Panc1 (cell line): ENCODE measurements around the gene CREB5. TPM values are rescaled to one million over a fixed set of nuclear protein-coding genes. Genes with fewer than 3 reads are reported as not detected.

Experiments used
- ATAC-seq: fragments of 200-7000 bp; cut with Tn5 transposase; 2 replicates; pipeline ENCODE4 v1.9.1; 2020; ENCODE audit warnings: mild to moderate bottlenecking, moderate library complexity
- BruUV-seq: library from RNA; stranded (reverse); fragments of 400-500 nt; replicated peaks from 2 replicates; lab custom pipeline; 2021; lab: Mats Ljungman, UMichigan
- CTCF ChIA-PET: fragments of 300-600 bp; sonication (Branson Sonifier 250); formaldehyde crosslinking; loops from one replicate; lab custom pipeline; 2022; ENCODE audit warnings: antibody characterized with exemption; lab: Charles Lee
- POLR2A ChIA-PET: fragments of 300-600 bp; sonication (Branson Sonifier 250); formaldehyde crosslinking; loops from one replicate; lab custom pipeline; 2022; ENCODE audit warnings: antibody characterized with exemption; lab: Charles Lee
- DNase-seq: peaks from one replicate; pipeline ENCODE4 v3.0.0-alpha.2; 2010; ENCODE audit warnings: low read depth, low spot score
- H3K27ac ChIP-seq: 2 replicates; pipeline ENCODE4 v1.5.1; 2011; ENCODE audit warnings: mild to moderate bottlenecking, low read length, inconsistent platforms
- H3K27me3 ChIP-seq: fragments of 200-500 bp; sonication (Bioruptor generic); 2 replicates; pipeline ENCODE4 v1.6.0; 2014; ENCODE audit warnings: low read length, inconsistent platforms; ENCODE audit not compliant: control insufficient read depth, insufficient read depth
- H3K36me3 ChIP-seq: fragments of 200-500 bp; sonication (Bioruptor generic); 2 replicates; pipeline ENCODE4 v1.5.1; 2014; ENCODE audit warnings: inconsistent platforms, mild to moderate bottlenecking, low read length, moderate library complexity; ENCODE audit not compliant: control insufficient read depth, insufficient read depth
- H3K4me1 ChIP-seq: 2 replicates; pipeline ENCODE4 v1.5.1; 2011; ENCODE audit warnings: inconsistent platforms, mild to moderate bottlenecking, low read length, moderate library complexity; ENCODE audit not compliant: control insufficient read depth, insufficient read depth
- H3K4me3 ChIP-seq, 2 experiments: 2 replicates each; pipeline ENCODE4 v1.5.1; 2011 to 2012; ENCODE audit warnings: low read depth in 2 of 2, low read length in 2 of 2, mild to moderate bottlenecking in 2 of 2, inconsistent platforms in 1 of 2, moderate library complexity in 1 of 2
- H3K9me3 ChIP-seq: fragments of 200-500 bp; sonication (Bioruptor generic); 2 replicates; pipeline ENCODE4 v1.5.1; 2014; ENCODE audit warnings: low read depth, mild to moderate bottlenecking, inconsistent platforms, low read length, moderate library complexity; ENCODE audit not compliant: control insufficient read depth, insufficient read depth
- POLR2AphosphoS5 ChIP-seq: IDR thresholded peaks from 2 replicates; pipeline ENCODE4 v1.6.1; 2012; ENCODE audit warnings: mild to moderate bottlenecking, low read depth, low read length, moderate library complexity
- SIN3A ChIP-seq: IDR thresholded peaks from 2 replicates; pipeline ENCODE4 v1.6.1; 2012; ENCODE audit warnings: low read depth, mild to moderate bottlenecking, low read length, moderate library complexity, borderline replicate concordance; ENCODE audit not compliant: insufficient read depth
- TCF7L2 ChIP-seq: IDR thresholded peaks from 2 replicates; pipeline ENCODE4 v1.6.1; 2011; ENCODE audit warnings: mild to moderate bottlenecking, low read depth, low read length, inconsistent platforms
- in situ Hi-C: cut with HindIII; loops from 2 replicates; pipeline ENCODE4 v1.10.0; 2016; ENCODE audit warnings: low sequenced_read_pairs, low pct_unique_long_range_greater_than_20kb
- intact Hi-C: fragments of 100-400 bp; cut with micrococcal nuclease; formaldehyde crosslinking; loops from one replicate; pipeline ENCODE4 v1.10.0; 2022; ENCODE audit not compliant: unreplicated experiment
- total RNA-seq: library from RNA; stranded (reverse); gene quantifications from one replicate; pipeline ENCODE4 v1.2.1, GENCODE V29; 2021; ENCODE audit not compliant: unreplicated experiment
- TF ChIP-seq, protein P1 (sequence below): fragments of 450-650 bp; IDR thresholded peaks from 2 replicates; pipeline ENCODE4 v1.5.1; 2017; ENCODE audit warnings: mild to moderate bottlenecking
- TF ChIP-seq, protein P2 (sequence below), 2 experiments: IDR thresholded peaks; 2 replicates each; pipeline ENCODE4 v1.6.1; 2011 to 2012; ENCODE audit warnings: low read depth in 2 of 2, control low read depth in 1 of 2, low read length in 1 of 2, mild to moderate bottlenecking in 1 of 2, moderate library complexity in 1 of 2; ENCODE audit not compliant: insufficient read depth in 1 of 2

CREB5 gene
- total RNA-seq, 1 experiment from 2014 or later = 3.1 TPM

DNA sequence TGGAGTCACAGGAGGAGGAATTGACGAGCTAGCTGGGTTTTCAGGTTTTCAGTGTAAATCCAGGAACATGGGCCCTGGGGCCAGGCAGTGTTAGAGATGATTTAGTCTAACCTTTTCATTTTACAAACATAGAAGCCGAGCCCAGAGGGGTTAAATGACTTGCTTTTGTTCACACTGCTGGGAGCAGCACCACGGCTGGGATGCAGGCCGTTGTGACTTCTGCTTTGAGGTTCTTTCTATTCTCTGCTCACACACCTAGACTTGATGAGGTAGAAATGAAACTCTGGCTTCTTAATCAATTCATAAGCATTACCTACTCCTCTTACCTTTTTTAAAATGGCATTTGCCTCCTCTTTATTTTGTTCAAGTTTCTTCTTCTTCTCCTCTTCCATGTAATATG lies 36.4 kb downstream of the CREB5 start:
- ChIA-PET CTCF (no interaction called here), POLR2A (no interaction called here)
- H3K4me3 ChIP-seq = no peak overlapping the region
- DNase-seq = no peak
- no peaks in the 10 kb centered on the region for H3K36me3 ChIP-seq
- no TSS peak for BruUV-seq
- ATAC-seq = no peak
- H3K27ac ChIP-seq = no peak overlapping the region
- no peaks in the 10 kb centered on the region for H3K4me1 ChIP-seq
- TF ChIP-seq TCF7L2 (no peak), SIN3A (no peak), POLR2AphosphoS5 (no peak)
- TF ChIP-seq, protein P1, sequence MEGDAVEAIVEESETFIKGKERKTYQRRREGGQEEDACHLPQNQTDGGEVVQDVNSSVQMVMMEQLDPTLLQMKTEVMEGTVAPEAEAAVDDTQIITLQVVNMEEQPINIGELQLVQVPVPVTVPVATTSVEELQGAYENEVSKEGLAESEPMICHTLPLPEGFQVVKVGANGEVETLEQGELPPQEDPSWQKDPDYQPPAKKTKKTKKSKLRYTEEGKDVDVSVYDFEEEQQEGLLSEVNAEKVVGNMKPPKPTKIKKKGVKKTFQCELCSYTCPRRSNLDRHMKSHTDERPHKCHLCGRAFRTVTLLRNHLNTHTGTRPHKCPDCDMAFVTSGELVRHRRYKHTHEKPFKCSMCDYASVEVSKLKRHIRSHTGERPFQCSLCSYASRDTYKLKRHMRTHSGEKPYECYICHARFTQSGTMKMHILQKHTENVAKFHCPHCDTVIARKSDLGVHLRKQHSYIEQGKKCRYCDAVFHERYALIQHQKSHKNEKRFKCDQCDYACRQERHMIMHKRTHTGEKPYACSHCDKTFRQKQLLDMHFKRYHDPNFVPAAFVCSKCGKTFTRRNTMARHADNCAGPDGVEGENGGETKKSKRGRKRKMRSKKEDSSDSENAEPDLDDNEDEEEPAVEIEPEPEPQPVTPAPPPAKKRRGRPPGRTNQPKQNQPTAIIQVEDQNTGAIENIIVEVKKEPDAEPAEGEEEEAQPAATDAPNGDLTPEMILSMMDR = no peak
- TF ChIP-seq, protein P2, sequence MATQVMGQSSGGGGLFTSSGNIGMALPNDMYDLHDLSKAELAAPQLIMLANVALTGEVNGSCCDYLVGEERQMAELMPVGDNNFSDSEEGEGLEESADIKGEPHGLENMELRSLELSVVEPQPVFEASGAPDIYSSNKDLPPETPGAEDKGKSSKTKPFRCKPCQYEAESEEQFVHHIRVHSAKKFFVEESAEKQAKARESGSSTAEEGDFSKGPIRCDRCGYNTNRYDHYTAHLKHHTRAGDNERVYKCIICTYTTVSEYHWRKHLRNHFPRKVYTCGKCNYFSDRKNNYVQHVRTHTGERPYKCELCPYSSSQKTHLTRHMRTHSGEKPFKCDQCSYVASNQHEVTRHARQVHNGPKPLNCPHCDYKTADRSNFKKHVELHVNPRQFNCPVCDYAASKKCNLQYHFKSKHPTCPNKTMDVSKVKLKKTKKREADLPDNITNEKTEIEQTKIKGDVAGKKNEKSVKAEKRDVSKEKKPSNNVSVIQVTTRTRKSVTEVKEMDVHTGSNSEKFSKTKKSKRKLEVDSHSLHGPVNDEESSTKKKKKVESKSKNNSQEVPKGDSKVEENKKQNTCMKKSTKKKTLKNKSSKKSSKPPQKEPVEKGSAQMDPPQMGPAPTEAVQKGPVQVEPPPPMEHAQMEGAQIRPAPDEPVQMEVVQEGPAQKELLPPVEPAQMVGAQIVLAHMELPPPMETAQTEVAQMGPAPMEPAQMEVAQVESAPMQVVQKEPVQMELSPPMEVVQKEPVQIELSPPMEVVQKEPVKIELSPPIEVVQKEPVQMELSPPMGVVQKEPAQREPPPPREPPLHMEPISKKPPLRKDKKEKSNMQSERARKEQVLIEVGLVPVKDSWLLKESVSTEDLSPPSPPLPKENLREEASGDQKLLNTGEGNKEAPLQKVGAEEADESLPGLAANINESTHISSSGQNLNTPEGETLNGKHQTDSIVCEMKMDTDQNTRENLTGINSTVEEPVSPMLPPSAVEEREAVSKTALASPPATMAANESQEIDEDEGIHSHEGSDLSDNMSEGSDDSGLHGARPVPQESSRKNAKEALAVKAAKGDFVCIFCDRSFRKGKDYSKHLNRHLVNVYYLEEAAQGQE (IDR thresholded peaks at IDR 0.05; ENCODE audit: insufficient read depth in 1 of 2, low read depth in 2 of 2, low read length in 1 of 2) = no peak
- no peaks in the 10 kb centered on the region for H3K9me3 ChIP-seq
- intact Hi-C loops (no loop called here), in situ Hi-C loops (no loop called here)
- peaks cover 30% of the 10 kb centered on the region for H3K27me3 ChIP-seq

GRCh38 chr7:28452681-28453080 lies 40.4 kb downstream of the CREB5 start:
- no TSS peak for BruUV-seq
- ATAC-seq = no peak
- Histone ChIP-seq H3K36me3 (no peaks in the 10 kb centered on the region), H3K4me1 (no peaks in the 10 kb centered on the region), H3K27ac (no peak overlapping the region), H3K9me3 (no peaks in the 10 kb centered on the region), H3K4me3 (no peak overlapping the region), H3K27me3 (peaks cover 26% of the 10 kb centered on the region)
- no peak for DNase-seq
- in situ Hi-C loops = no loop called here
- TF ChIP-seq, protein P2 (IDR thresholded peaks at IDR 0.05; ENCODE audit: insufficient read depth in 1 of 2, low read depth in 2 of 2, low read length in 1 of 2) = no peak
- TF ChIP-seq, protein P1 = no peak
- TF ChIP-seq TCF7L2 = no peak
- no peak for TF ChIP-seq SIN3A
- TF ChIP-seq POLR2AphosphoS5 = no peak
- intact Hi-C loops = no loop called here
- ChIA-PET POLR2A (no interaction called here), CTCF (no interaction called here)
